GM18511 (cell line): ENCODE data around the gene NEIL3.
A peak's percentile ranks its signal among the peaks of the same experiment; 100 is the strongest.
"Not testable (repeated sequence)": the region's sequence is repeated elsewhere in the genome, so short reads cannot be mapped to it uniquely, and the experiment has no call there.

ENCODE experiments used
- ATAC-seq: cut with Tn5 transposase; IDR thresholded peaks from one replicate; pipeline ENCODE4 v1.9.1; 2021; ENCODE audit warnings: mild to moderate bottlenecking, moderate library complexity; ENCODE audit not compliant: unreplicated experiment

The NEIL3 gene

DNA sequence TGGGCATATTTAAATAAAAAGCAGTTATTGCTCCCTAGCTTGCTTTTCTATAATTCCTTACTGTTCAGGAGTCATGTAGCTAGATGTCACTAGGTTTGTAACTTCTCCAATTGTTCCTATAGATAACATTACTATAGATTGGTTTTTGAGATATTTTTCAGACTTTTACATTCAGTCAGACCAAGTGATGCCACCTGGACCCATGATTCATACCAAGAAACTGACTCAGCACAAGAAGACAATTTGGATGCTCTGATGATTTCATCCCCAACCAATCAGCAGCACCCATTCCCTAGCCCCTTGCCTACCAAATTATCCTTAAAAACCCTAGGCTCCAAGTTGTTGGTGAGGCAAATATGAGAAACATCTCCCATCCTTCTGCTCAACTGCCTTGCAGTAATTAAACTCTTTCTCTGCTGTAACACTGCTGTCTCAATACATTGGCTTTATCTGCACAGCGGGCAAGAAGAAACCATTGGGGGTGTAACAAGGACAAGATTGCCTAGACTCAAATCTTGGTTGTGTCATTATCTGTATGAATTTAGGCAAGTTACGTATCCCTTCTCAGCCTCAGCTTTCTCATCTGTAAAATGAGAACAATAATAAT lies 11.8 kb upstream of the NEIL3 start:
- no peak for ATAC-seq

DNA sequence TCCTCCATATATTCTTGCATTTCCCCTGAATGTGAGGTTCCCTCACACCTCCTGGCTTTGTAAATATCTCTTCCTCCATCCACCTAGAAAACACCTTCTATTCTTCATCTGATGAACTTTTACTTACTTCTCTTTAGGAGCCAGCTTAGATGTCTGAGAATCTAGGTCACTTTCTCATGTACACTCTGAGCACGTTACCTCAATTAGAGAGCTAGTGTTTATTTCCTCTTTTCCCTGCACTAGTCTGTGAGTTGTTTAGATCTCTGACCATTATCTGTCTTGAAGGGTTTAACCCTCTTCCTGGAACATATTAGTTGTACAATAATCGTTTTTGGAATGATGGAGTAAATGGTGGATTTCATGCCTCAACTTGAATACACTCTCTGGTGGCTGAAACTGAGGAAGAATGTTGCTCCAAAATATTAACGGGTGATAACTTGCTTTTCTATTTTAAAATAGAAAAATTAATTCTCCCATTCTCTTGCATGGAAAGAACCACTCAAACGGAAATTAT lies 8.5 kb upstream of the NEIL3 start:
- ATAC-seq: no peak

DNA sequence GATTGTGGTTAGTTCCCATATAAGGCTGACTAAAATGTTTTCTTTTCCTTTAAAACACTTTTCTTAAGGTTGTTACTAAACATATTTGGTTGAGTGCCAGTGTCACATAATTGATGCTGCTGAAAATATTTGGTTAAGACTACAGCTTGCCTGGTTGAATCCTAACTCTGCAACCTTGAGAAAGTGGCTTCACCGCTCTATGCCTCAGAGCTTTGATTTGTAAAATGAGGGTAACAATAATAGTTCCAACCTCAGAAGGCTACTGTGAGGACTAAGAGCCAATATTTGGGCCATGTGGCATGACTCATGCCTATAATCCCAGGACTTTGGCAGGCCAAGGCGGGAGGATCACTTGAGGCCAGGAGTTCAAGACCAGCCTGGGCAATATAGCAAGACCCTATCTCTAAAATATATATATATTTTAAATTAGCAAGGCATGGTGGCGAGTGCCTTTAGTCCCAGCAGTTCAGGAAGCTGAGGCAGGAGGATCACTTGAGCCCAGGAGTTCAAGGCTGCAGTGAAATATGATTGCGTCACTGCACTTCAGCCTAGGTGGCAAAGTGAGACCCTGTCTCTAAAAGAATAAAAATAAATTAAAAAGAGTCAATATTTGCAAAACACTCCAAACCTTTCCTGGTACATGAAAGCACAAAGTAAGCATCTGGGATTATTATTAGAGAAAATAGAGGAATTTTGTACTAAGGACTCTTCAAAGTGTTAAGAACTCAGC lies 7.1 kb upstream of the NEIL3 start:
- no peak for ATAC-seq

DNA sequence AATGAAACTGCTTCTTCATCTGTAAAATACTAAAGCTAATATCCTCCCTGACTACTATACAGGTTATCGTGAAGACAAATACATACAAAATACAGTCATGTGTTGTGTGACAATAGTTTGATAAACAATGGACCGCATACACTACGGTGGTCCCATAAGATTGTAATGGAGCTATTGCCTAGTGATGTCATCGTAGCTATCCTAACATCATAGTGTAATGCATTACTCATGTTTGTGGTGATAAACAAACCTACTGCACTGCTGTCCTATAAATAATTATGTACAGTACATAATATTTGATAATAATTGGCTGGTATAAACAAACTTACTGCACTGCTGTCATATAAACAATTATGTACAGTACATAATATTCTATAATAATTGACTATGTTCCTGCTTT lies 5.6 kb upstream of the NEIL3 start:
- ATAC-seq: no peak

DNA sequence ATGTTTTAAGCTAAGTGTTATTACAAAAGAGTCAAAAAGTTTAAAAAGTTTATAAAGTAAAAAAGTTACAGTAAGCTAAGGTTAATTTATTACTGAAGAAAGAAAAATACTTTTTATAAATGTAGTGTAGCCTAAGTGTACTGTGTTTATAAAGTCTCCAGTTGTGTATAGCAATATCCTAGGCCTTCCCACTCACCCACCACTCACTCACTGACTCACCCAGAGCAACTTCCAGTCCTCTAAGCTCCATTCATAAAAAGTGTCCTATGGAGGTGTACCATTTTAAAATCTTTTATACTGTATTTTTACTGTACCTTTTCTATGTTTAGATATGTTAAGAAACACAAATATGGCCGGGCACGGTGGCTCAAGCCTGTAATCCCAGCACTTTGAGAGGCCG lies 4.8 kb upstream of the NEIL3 start:
- not testable (repeated sequence) for ATAC-seq

DNA sequence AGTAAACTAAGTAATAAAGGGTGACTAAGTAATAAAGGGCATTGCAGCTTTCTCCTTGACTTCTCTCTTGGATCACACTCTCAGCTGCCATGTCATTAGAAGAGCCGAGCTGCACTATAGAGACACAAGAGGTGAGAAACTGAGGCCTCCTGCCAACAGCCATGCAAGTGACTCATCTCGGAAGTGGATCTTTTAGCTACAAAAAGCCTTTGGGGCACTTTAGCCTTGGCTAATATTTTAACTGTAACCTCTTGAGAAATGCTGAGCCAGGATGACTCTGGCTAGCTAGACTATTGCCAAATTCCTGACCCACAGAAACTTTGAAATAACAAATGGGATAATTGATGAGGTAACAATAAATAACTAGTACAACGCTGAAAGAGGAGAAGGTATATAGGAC lies 1.5 kb upstream of the NEIL3 start:
- ATAC-seq: no peak

DNA sequence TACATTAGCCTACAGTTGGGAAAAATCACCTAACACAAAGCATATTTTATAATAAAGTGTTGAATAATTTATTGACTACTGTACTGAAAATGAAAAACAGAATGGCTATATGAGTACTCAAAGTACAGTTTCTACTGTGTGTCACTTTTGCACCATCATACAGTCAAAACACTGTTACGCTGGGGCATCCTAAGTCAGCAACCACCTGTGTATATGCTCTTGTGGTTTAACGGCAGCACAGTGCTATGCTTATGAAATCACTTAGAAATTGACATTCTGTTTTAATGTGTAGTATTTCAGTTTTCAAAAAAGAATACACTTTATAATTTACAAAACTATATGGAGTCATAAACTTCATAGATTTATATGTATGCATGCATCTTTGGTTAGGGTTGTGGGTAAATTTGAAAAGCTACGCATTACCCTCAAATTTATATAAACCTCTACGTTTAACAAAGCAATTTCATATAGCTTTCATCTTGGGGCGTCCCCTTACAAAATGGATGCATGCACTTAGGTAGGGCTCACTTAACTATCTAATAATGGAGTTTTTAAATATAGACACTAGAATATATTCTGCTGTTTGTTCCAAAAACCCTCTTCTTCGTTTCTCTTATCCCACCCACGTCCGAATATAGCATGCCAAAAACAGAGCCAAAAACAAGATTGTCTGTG lies 690 bp upstream of the NEIL3 start:
- ATAC-seq: no peak

DNA sequence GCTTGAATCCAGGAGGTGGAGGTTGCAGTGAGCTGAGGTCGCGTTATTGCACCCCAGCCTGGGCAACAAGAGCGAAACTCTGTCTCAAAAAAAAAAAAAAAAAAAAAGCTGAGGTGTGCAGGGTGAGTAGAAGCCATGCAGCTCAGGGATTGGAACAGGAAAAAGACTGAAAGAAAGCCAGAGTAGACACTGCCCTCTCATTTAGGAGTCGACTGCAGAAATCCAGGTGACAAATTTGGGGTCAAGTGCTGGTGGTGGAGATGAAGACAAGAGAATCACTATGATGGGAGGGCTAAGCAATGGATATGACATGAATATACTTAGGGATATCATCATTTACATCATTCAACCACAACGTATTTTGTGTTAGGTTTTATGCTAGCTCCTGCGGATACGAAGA lies 1.9 kb downstream of the NEIL3 start:
- ATAC-seq: no peak

DNA sequence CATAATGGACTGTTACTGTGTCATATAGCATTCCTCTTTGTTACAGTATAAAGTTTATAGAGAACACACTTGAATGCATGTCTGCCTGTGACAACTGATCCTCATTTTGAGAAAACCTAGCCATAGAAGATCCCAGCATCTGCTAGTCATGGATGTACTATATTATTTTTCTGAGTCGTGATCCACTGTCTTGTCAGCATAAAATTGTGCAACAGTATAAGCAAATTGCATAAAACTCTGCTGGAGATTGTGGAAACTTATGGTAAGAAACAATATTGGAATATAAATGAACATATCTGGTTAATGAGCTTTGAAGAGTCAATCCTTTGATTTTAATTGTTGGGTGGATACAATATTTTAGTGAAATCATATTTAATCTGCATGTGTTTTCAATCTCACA lies 3.6 kb downstream of the NEIL3 start:
- no peak for ATAC-seq

DNA sequence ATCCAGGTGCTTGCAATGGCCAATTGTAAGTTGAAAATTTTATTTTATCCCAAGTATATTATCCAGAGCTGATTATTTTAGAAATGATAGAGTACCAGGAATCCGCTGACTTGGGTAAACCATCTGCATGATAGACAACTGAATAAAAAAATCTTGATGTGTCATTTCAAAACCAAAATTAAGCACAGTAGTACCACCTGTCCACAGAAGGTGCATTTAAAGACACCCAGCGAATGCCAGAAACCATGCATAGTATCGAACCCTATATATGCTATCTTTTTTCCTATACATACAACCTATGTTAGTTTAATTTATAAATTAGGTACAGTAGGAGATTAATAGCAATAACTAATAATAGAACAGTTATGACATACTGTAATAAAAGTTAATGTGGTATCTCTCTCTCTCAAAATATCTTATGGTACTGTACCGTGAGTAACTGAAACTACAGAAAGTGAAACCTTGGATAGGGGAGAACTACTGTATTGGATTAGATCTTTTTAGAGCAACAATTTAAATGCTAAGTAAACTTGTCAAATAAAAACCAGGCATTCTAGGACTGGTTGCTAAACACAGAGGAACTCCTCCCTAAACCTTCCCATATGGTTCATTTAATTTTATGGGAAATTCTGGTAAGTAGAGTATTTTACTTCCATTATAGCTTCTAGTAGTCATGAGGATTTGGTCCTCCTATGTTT lies 6.2 kb downstream of the NEIL3 start:
- ATAC-seq: peak; percentile 51

DNA sequence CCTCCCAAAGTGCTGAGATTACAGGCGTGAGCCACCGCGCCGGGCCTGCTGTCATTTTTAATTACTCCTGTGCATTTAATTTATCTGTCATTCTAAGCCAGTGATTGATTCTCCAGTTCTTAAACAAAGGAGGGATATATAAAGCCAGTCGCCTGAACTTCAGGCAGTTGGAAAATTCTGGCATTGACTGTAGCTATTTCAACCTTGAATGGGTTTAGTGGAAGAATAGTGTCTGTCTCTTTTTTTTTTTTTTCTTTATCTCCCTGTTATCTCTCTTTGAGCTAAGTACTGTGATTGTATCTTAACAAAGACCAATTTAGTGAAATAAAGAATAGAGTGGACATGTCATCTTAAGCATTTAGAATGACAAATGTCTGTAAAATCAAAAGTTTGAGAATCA lies 11.0 kb downstream of the NEIL3 start:
- ATAC-seq: no peak

DNA sequence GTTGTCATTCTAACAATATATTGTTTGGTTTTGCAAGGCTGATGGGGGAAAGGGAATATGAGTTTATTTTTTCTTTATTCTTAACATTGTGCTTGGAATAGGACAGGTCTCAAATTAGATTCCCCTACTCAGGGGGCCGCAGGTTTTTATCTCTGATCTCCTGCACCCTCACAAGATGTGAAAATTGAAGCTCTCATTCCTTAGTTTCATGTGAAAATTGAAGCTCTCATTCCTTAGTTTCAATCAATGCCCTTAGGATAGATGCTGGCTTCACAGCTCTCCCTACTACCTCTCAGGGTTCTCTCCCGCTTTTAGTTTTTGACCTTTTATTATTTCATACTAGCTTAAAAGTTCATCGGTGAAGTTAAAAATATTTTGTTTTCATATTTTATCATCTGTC lies 12.0 kb downstream of the NEIL3 start:
- no peak for ATAC-seq

DNA sequence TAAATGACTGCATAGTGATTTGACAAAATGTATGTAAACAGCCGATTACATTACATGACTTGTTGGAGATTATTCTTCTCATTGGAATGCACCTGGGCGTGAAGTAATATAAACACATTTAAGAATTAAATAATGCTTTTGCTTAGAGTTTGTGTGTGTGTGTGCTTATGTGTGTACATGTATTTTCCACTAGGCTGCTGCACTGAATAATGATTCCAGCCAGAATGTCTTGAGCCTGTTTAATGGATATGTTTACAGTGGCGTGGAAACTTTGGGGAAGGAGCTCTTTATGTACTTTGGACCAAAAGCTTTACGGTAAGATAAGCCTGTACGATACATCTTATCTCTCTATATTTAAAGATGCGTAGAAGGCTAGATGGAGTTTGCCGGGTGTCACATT lies 12.6 kb downstream of the NEIL3 start:
- no peak for ATAC-seq

DNA sequence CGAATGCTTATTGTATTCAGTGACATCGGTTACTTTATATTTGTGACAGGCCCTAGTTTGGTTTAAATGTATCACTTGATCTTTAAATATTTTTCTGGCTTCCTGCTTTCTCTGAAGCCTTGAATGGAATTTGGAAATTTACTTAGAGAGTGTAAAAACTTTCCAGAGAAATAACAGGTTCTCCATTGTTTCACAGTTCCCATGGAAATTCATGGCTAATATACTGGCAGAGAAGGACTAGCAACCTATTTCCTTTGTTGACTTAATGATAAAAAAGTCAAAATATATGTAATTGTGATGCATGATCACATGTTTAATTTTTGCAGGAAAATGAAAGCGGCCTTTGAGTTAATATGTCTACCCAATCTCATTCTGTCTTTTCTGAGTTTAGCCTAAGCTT lies 13.2 kb downstream of the NEIL3 start:
- no peak for ATAC-seq

DNA sequence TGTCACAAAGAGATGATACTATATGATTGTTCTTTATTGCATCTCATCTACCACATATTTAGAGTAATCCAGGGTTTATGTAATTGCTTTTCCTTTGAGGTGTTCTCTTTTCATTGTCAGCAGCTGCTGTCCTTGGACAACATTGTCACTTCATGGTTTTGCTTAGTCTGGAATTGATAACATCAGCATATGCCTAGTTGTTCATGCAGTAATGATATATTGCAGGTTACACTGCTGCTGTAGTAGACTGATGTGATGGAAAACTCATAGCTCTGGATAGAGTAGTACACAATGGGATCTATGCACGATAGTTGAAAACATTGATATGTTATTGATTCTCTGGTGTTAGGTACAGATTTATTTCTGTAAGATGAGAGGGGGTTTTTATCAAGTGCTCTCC lies 13.7 kb downstream of the NEIL3 start:
- no peak for ATAC-seq

DNA sequence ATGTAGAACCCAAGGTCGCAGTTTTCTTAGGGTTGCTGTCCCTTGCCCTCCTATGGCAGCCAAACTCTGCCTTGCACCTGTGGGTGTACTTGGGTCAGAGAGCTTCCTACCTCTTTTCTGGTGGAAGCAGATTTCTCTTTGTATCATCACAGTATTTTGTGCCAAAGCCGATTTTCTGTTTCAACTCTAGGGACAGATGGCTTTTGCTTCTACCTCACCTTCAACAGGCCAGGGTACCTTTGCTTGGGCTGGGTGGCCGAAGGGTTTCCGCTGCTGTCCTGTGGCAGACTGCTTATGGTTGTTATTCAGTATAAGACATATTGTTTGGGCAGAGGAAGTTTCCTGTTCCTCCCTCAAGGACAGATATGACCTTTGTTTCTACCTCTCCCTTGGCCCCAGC lies 22.4 kb downstream of the NEIL3 start:
- no peak for ATAC-seq

DNA sequence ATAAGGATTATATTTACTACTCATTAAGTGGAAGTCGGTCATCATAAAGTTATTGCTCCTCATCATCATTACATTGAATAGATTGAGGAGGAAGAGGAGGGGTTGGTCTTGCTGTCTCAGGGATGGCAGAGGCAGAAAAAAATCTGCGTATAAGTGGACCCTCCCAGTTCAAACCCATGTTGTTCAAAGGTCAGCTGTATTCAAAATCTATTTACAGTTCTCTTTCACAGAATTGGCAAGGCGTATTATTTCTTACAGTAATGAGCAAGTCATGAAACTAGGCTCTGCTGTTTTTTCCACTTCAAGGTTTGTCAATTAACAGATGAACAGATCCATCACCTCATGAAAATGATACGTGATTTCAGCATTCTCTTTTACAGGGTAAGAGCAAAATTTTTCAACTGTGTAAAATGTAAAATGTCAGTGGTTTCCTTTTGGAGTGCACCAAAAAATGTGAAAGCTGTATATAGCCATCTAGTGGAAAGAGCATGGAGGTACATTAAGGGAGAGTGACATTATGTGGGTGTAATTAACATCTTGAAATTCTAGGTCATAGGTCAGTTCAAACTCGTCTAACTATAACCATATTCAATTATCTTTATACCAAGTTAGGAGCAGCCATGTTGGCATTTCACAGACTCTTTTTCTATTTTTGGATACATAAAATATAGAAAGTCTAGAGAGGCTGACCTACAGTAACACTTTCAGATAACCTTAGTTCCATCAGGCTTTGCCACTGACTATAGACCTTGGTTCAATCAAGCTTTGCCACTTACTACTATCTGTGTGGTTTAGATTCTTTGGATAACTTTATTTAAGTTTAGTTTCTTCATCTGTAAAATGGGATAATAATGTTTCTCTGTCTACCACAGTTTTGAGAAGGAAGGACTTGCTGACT lies 30.1 kb downstream of the NEIL3 start:
- ATAC-seq: peak; percentile 96

DNA sequence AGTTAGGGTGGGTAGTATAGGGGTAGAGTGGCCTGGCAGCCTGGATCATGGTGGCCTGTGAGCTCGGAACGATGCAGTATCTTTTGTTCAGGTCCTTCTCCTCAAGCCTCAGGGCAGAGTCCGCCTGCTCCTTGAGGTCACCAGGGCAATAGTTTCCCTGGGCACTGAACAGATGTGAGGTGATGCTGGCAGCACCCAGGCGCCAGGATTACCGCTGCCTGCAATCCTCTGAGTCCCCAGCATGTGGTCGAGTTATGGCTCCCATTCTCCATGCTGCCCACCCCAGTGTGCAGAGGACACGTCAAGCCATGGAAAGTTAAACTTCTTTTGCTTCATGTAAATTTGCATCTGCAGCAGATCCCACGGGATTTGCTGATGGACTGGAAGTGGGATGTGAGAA lies 38.7 kb downstream of the NEIL3 start:
- ATAC-seq: no peak

DNA sequence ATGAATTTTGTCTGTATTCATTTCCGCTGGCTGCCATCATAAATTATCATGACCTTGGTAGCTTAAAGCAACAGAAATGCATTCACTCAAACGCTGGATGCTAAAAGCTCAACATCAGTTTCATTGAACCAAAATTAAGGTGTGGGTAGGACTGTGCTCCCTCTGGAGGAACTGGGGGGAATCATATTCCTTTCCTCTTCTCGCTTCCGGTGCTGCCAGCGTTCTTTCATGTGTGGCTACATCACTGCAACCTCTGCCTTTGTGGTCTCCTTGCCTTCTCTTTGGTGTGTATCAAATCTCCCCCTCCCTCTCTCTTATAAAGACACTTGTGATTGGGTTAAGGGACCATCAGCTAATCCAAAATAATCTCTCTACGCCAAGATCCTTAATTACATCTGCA lies 39.5 kb downstream of the NEIL3 start:
- no peak for ATAC-seq

DNA sequence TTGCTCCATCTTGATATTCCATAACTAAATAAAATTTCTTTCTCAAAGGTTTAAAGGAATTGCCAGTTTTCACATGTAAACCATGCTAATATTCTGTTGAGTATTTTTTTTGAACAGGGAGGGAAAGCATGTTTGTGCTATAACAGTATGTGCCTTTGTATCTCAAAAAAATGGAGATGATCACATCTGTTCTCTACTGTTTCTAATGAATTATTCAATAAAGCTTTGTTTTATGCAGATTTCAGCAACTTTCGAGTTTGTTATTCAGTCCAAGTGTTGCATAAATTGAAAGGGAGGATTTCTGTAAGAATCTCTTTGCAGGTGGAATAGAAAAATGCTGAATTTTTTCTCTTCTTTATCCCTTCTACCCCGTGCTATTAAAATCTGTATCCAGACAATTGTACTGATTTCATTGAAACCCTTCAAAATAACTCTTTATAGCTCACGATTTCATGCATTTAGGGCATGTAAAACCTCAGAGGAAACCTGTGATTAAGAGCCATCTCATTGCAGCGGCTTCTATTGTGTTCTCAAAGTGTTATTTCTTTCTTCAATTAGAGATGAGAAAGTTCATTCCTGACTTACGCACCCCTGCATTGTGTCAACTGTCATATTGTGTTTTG lies 42.1 kb downstream of the NEIL3 start:
- no peak for ATAC-seq
